ENCODE data around the gene AMD1. TPM values are rescaled to one million over a fixed set of nuclear protein-coding genes. Genes with fewer than 3 reads are reported as not detected.

The AMD1 gene
- 100 to 1,000 TPM in 1 of 2 donors, 10 to 100 TPM in 1; 69.5 to 122 TPM for total RNA-seq

GRCh38 chr6:110873981-110874879 is at the start of gene AMD1:
Gene AMD1 (plus strand): TSS chr6:110874785. CDS start chr6:110875106, 321 bp downstream.

Small RNA genes lying within 50 kb of the gene (small RNA-seq; reads per million reads assigned to genes)
- gene RNU6-1115P (0 reads per million in 2 donors), gene SNORA40C (0.06 to 0.77 reads per million in 2 donors)

Other genes starting within 250 kb of the AMD1 start
- 10 to 100 TPM in 1 of 2 donors, 1 to 10 TPM in 1; 8.7 to 10.7 TPM for gene CDK19, start 59.3 kb upstream of the AMD1 start, total RNA-seq
- 10 to 100 TPM; 28.6 to 60.3 TPM for gene GTF3C6, start 83.9 kb downstream of the AMD1 start, total RNA-seq
- gene RPF2, start 107.3 kb downstream of the AMD1 start, total RNA-seq: 10 to 100 TPM; 24.8 to 31.6 TPM
- gene SLC16A10, start 212.7 kb downstream of the AMD1 start, total RNA-seq: 10 to 100 TPM in 1 of 2 donors, 1 to 10 TPM in 1; 6.3 to 16.9 TPM

All from melanocyte of skin (primary cell).